ENCODE measurements around the gene CHRNA9. TPM values are rescaled to one million over a fixed set of nuclear protein-coding genes. Genes with fewer than 3 reads are reported as not detected.

CHRNA9 gene
- total and polyA plus RNA-seq, 2 experiments from 2014 or later: 0.58 to 5.7 TPM

GRCh38 chr4:40372651-40373050, 37.5 kb downstream of the CHRNA9 start:
- DNase-seq (ENCODE audit: low spot score) (no peak), ATAC-seq (no peak)
- no peak overlapping the region for H3K27ac Mint-ChIP-seq
- Histone ChIP-seq H3K36me3 (ENCODE audit: insufficient read depth) (no peaks in the 10 kb centered on the region), H4K20me1 (replicated peaks; ENCODE audit: insufficient read depth) (no peaks in the 10 kb centered on the region), H3K4me3 (no peak overlapping the region), H3K27ac (ENCODE audit: low read depth) (no peak overlapping the region), H3F3A (replicated peaks; ENCODE audit: low read depth) (no peaks in the 10 kb centered on the region), H3K9me2 (ENCODE audit: insufficient read depth) (no peaks in the 10 kb centered on the region), H3K27me3 (ENCODE audit: insufficient read depth) (no peaks in the 10 kb centered on the region), H2AFZ (no peak overlapping the region), H3K4me1 (ENCODE audit: insufficient read depth) (no peaks in the 10 kb centered on the region), H3K79me2 (replicated peaks; ENCODE audit: insufficient read depth) (no peaks in the 10 kb centered on the region), H3K4me2 (no peak overlapping the region)
- no peaks in the 10 kb centered on the region for H3K27me3 Mint-ChIP-seq (ENCODE audit: insufficient read depth, low read depth, poor library complexity)
- no peaks in the 10 kb centered on the region for H3K4me1 Mint-ChIP-seq
- no peak overlapping the region for H3K4me3 Mint-ChIP-seq
- no peaks in the 10 kb centered on the region for H3K9me3 Mint-ChIP-seq
- TF ChIP-seq ZNF462 (CRISPR knock-in tag; IDR thresholded peaks at IDR 0.05) (no peak), JUNB (IDR thresholded peaks at IDR 0.05; ENCODE audit: unreplicated experiment) (no peak), ETS1 (IDR thresholded peaks at IDR 0.05) (no peak), STAT1 (IDR thresholded peaks at IDR 0.05; ENCODE audit: unreplicated experiment) (no peak), CREB1 (CRISPR knock-in tag; IDR thresholded peaks at IDR 0.05; ENCODE audit: low read depth) (no peak), EZH2 (IDR thresholded peaks at IDR 0.05; ENCODE audit: low read depth, unreplicated experiment) (no peak), POLR2AphosphoS5 (IDR thresholded peaks at IDR 0.05; ENCODE audit: low read depth) (no peak), ZNF114 (CRISPR knock-in tag; IDR thresholded peaks at IDR 0.05) (no peak), REST (IDR thresholded peaks at IDR 0.05; ENCODE audit: unreplicated experiment) (no peak), CTCF (conservative IDR thresholded peaks at IDR 0.05; ENCODE audit: low read depth in 2 of 2) (no peak), NANOG (IDR thresholded peaks at IDR 0.05; ENCODE audit: borderline replicate concordance) (no peak), ZNF331 (CRISPR knock-in tag; IDR thresholded peaks at IDR 0.05; ENCODE audit: low read depth) (no peak), EZH2phosphoT487 (IDR thresholded peaks at IDR 0.05; ENCODE audit: unreplicated experiment) (no peak)
- H3K36me3 Mint-ChIP-seq (ENCODE audit: low read depth): no peaks in the 10 kb centered on the region
